22Rv1 (cell line): Measurements from ENCODE around the gene SMAD6.

Source experiments
- ZFX ChIP-seq: fragments of 450-650 bp; IDR thresholded peaks from 2 replicates; pipeline ENCODE4 v1.6.1; 2017; ENCODE audit warnings: antibody characterized with exemption, borderline replicate concordance
- TF ChIP-seq, protein P1 (sequence below): fragments of 450-650 bp; IDR thresholded peaks from 2 replicates; pipeline ENCODE4 v1.5.1; 2017; ENCODE audit warnings: mild to moderate bottlenecking

DNA sequence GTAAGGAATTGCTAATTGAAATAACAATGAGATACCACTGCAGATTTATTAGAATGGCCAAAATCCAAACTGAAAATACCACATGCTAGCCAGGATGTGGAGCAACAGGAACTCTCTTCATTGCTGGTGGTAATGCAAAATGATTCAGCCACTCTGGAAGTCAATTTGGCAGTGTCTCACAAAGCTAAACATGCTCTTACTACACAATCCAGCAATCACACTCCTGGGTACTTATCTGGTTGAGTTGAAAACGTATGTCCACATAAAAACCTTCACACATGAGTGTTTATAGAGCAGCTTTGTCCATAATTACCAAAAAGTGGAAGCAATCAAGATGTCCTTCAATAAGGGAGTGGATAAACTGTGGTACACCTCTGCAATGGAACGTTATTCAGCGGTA, 113.3 kb downstream of the SMAD6 start:
- TF ChIP-seq, protein P1, sequence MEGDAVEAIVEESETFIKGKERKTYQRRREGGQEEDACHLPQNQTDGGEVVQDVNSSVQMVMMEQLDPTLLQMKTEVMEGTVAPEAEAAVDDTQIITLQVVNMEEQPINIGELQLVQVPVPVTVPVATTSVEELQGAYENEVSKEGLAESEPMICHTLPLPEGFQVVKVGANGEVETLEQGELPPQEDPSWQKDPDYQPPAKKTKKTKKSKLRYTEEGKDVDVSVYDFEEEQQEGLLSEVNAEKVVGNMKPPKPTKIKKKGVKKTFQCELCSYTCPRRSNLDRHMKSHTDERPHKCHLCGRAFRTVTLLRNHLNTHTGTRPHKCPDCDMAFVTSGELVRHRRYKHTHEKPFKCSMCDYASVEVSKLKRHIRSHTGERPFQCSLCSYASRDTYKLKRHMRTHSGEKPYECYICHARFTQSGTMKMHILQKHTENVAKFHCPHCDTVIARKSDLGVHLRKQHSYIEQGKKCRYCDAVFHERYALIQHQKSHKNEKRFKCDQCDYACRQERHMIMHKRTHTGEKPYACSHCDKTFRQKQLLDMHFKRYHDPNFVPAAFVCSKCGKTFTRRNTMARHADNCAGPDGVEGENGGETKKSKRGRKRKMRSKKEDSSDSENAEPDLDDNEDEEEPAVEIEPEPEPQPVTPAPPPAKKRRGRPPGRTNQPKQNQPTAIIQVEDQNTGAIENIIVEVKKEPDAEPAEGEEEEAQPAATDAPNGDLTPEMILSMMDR = no peak
- TF ChIP-seq ZFX = no peak
